PC-3 (cell line): Measurements from ENCODE around the gene CTTN. TPM values are rescaled to one million over a fixed set of nuclear protein-coding genes. Genes with fewer than 3 reads are reported as not detected.

ENCODE experiments used
- ATAC-seq: fragments of 200-7000 bp; cut with Tn5 transposase; 2 replicates; pipeline ENCODE4 v1.9.1; 2020; ENCODE audit warnings: mild to moderate bottlenecking, moderate library complexity
- BruUV-seq: library from RNA; stranded (reverse); fragments of 400-500 nt; replicated peaks from 2 replicates; lab custom pipeline; 2021; lab: Mats Ljungman, UMichigan
- CTCF ChIA-PET: fragments of 300-600 bp; sonication (Branson Sonifier 250); formaldehyde crosslinking; loops from one replicate; lab custom pipeline; 2022; ENCODE audit warnings: antibody characterized with exemption; lab: Charles Lee
- POLR2A ChIA-PET: fragments of 300-600 bp; sonication (Branson Sonifier 250); formaldehyde crosslinking; loops from one replicate; lab custom pipeline; 2022; ENCODE audit warnings: antibody characterized with exemption; ENCODE audit not compliant: unreplicated experiment; lab: Charles Lee
- DNase-seq: peaks from one replicate; pipeline ENCODE4 v3.0.0-alpha.2; 2015
- H2AFZ ChIP-seq: fragments of 300-600 bp; sonication (generic); 2 replicates; pipeline ENCODE4 v1.6.0; 2016; ENCODE audit warnings: antibody characterized with exemption, low read length
- H3F3A ChIP-seq: fragments of 300-600 bp; sonication (generic); one replicate; pipeline ENCODE4 v1.6.0; 2017; ENCODE audit warnings: antibody characterized with exemption, low read length, control low read depth, mild to moderate bottlenecking; ENCODE audit not compliant: unreplicated experiment
- H3K27ac ChIP-seq: fragments of 300-600 bp; sonication (generic); 2 replicates; pipeline ENCODE4 v1.5.1; 2016; ENCODE audit warnings: mild to moderate bottlenecking, low read length
- H3K27me3 ChIP-seq: fragments of 300-600 bp; sonication (generic); 2 replicates; pipeline ENCODE4 v1.6.1; 2016; ENCODE audit warnings: low read length, mixed read lengths
- H3K36me3 ChIP-seq: fragments of 300-600 bp; sonication (generic); 2 replicates; pipeline ENCODE4 v1.6.1; 2016; ENCODE audit warnings: low read depth, mixed run types, low read length, mixed read lengths
- H3K4me1 ChIP-seq: fragments of 300-600 bp; sonication (generic); 2 replicates; pipeline ENCODE4 v1.5.1; 2016; ENCODE audit warnings: low read length; ENCODE audit not compliant: insufficient read depth
- H3K4me2 ChIP-seq: fragments of 300-600 bp; sonication (generic); 2 replicates; pipeline ENCODE4 v1.6.0; 2016; ENCODE audit warnings: low read length
- H3K4me3 ChIP-seq: fragments of 300-600 bp; sonication (generic); 2 replicates; pipeline ENCODE4 v1.5.1; 2016; ENCODE audit warnings: mild to moderate bottlenecking, low read length, mixed read lengths
- H3K79me2 ChIP-seq: fragments of 300-600 bp; sonication (generic); 2 replicates; pipeline ENCODE4 v1.6.1; 2017; ENCODE audit warnings: low read length, mixed read lengths
- H3K9ac ChIP-seq: fragments of 300-600 bp; sonication (generic); 2 replicates; pipeline ENCODE4 v1.6.0; 2016; ENCODE audit warnings: mild to moderate bottlenecking, low read length
- H3K9me2 ChIP-seq: fragments of 300-600 bp; sonication (generic); replicated peaks from 2 replicates; pipeline ENCODE4 v1.6.1; 2016; ENCODE audit warnings: mixed run types, low read length, mixed read lengths
- H3K9me3 ChIP-seq: fragments of 300-600 bp; sonication (generic); 2 replicates; pipeline ENCODE4 v1.6.1; 2016; ENCODE audit warnings: low read length, mixed read lengths
- H4K20me1 ChIP-seq: fragments of 300-600 bp; sonication (generic); 2 replicates; pipeline ENCODE4 v1.6.1; 2016; ENCODE audit warnings: low read length, mixed read lengths
- EZH2 ChIP-seq: fragments of 300-600 bp; sonication (generic); IDR thresholded peaks from one replicate; pipeline ENCODE4 v1.6.1; 2017; ENCODE audit warnings: antibody characterized with exemption, mild to moderate bottlenecking, low read length; ENCODE audit not compliant: unreplicated experiment
- EZH2phosphoT487 ChIP-seq: fragments of 300-600 bp; sonication (generic); IDR thresholded peaks from 2 replicates; pipeline ENCODE4 v1.6.1; 2018; ENCODE audit warnings: mild to moderate bottlenecking, antibody characterized with exemption, low read length, borderline replicate concordance
- intact Hi-C: fragments of 100-400 bp; cut with micrococcal nuclease; formaldehyde crosslinking; loops from 2 replicates; pipeline ENCODE4 v1.9.0; 2023
- total RNA-seq: library from RNA; depleted of rRNA; stranded (reverse); fragments of >200 nt; gene quantifications from 2 replicates; pipeline ENCODE4 v1.2.3, GENCODE V29; 2014
- TF ChIP-seq, protein P1 (sequence below): fragments of 300-600 bp; sonication (generic); conservative IDR thresholded peaks from 2 replicates; pipeline ENCODE4 v1.5.1; 2017; ENCODE audit warnings: antibody characterized with exemption, low read depth, mild to moderate bottlenecking, low read length

The CTTN gene
- total RNA-seq, 1 experiment from 2014 or later: 244 TPM

DNA sequence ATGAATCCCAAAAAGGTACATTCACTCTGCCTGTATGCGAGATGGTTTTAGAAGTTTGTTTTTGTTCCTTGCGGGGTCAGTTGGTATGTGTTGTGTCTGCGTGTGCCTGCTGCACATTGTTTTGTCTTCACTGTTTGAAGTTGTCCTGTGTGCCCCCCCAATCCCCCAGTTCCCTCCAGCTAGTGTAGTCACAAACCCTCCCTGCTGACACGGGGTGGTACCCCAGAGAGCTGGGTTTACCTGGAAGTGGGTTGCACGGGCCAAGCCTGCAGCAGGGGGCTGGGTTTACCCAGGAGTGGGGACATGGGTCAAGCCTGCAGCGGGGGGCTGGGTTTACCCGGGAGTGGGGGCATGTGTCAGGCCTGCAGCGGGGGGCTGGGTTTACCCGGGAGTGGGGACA lies 22.2 kb downstream of the CTTN start:
- no peaks in the 10 kb centered on the region for H3F3A ChIP-seq
- intact Hi-C loops: no loop called here
- no peaks in the 10 kb centered on the region for H3K27me3 ChIP-seq
- H3K4me3 ChIP-seq: no peak overlapping the region
- no peaks in the 10 kb centered on the region for H3K79me2 ChIP-seq
- H3K9me2 ChIP-seq: no peaks in the 10 kb centered on the region
- no peaks in the 10 kb centered on the region for H3K9me3 ChIP-seq
- no peak overlapping the region for H3K9ac ChIP-seq
- POLR2A ChIA-PET: no interaction called here
- peaks cover 81% of the 10 kb centered on the region for H3K36me3 ChIP-seq
- no peak overlapping the region for H3K4me2 ChIP-seq
- BruUV-seq: no TSS peak
- peaks cover 10% of the 10 kb centered on the region; the same call in 1 of the 2 replicates for H4K20me1 ChIP-seq
- H2AFZ ChIP-seq: no peak overlapping the region
- no peak for TF ChIP-seq EZH2phosphoT487
- TF ChIP-seq, protein P1, sequence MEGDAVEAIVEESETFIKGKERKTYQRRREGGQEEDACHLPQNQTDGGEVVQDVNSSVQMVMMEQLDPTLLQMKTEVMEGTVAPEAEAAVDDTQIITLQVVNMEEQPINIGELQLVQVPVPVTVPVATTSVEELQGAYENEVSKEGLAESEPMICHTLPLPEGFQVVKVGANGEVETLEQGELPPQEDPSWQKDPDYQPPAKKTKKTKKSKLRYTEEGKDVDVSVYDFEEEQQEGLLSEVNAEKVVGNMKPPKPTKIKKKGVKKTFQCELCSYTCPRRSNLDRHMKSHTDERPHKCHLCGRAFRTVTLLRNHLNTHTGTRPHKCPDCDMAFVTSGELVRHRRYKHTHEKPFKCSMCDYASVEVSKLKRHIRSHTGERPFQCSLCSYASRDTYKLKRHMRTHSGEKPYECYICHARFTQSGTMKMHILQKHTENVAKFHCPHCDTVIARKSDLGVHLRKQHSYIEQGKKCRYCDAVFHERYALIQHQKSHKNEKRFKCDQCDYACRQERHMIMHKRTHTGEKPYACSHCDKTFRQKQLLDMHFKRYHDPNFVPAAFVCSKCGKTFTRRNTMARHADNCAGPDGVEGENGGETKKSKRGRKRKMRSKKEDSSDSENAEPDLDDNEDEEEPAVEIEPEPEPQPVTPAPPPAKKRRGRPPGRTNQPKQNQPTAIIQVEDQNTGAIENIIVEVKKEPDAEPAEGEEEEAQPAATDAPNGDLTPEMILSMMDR: no peak
- no peak for TF ChIP-seq EZH2
- peaks cover 4% of the 10 kb centered on the region; the same call in 1 of the 2 replicates for H3K4me1 ChIP-seq
- ATAC-seq: no peak
- CTCF ChIA-PET: no interaction called here
- no peak for DNase-seq
- no peak overlapping the region for H3K27ac ChIP-seq

DNA sequence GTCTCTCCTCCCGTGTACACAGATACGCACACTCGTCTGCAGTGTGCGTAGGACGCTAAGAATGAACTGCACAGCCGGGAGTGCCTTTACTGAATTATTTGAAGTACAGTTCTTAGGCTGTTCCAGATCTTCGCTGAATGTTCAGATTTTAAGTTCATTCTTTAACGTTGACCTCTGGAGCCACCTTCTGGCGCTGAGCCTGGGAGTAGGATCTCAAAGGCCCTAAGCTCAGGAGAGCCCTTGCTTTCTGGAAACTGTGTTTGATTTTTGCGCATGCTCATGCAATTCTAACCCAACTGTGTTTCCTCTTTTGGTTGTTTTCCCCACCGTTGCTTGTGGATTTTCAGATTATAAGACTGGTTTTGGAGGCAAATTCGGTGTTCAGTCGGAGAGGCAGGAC lies 22.8 kb downstream of the CTTN start:
- ATAC-seq (no peak), DNase-seq (no peak)
- Histone ChIP-seq H3K79me2 (no peaks in the 10 kb centered on the region), H3K27me3 (no peaks in the 10 kb centered on the region), H3K4me1 (peaks cover 4% of the 10 kb centered on the region; the same call in 1 of the 2 replicates), H2AFZ (no peak overlapping the region), H3F3A (no peaks in the 10 kb centered on the region), H3K9me3 (no peaks in the 10 kb centered on the region), H4K20me1 (peaks cover 10% of the 10 kb centered on the region; the same call in 1 of the 2 replicates), H3K27ac (no peak overlapping the region), H3K9me2 (no peaks in the 10 kb centered on the region), H3K4me2 (no peak overlapping the region), H3K9ac (no peak overlapping the region), H3K36me3 (peaks cover 79% of the 10 kb centered on the region), H3K4me3 (no peak overlapping the region)
- no peak for TF ChIP-seq EZH2
- no peak for TF ChIP-seq EZH2phosphoT487
- TF ChIP-seq, protein P1: no peak
- intact Hi-C loops: no loop called here
- ChIA-PET CTCF (no interaction called here), POLR2A (no interaction called here)
- no TSS peak for BruUV-seq

DNA sequence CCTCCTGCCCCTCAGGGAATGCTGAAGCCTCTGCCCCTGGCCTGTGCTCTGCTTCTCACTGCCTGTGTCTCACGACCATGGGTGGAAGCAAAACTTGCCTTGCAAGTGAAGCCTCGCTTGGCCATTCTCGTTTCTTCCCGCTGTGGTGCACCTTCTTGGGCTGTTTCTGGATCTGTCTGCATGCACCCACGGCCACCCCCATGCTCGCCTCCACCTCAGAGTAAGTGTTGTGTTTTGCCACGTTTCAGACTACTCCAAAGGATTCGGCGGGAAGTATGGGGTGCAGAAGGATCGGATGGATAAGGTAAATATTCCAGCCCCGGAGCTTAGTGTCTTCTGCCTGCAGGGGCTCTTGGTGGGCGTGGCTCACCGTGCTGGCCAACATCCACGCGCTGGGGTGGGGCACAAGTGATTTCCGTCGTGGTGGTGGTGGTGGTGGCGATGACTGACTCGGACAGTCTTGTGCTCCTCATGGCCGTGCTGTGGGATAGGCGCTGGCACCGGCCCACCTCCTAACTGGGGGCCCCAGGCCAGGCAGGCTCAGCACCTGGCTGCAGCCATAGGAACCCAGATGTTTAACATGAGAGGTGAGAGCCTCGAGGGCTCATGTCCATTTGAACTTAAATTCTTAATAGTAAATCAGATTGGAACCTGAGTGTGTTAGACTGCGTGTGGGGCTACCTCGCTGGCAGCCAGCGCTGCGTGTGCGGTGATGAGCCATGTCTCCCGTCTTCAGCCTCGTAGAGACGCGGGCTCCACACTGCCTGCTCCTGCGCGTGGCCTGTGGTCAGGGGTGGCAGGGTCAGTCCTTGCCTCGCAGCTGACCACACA lies 24.6 kb downstream of the CTTN start:
- no peaks in the 10 kb centered on the region for H3K9me3 ChIP-seq
- no peak overlapping the region for H3K27ac ChIP-seq
- peaks cover 4% of the 10 kb centered on the region; the same call in 1 of the 2 replicates for H3K4me1 ChIP-seq
- no peak overlapping the region for H2AFZ ChIP-seq
- ATAC-seq: no peak
- no TSS peak for BruUV-seq
- no peaks in the 10 kb centered on the region for H3K27me3 ChIP-seq
- POLR2A ChIA-PET: no interaction called here
- TF ChIP-seq, protein P1: no peak
- TF ChIP-seq EZH2phosphoT487 (no peak), EZH2 (no peak)
- no peaks in the 10 kb centered on the region for H3K9me2 ChIP-seq
- H3K4me2 ChIP-seq: no peak overlapping the region
- DNase-seq: no peak
- H4K20me1 ChIP-seq: peaks cover 10% of the 10 kb centered on the region; the same call in 1 of the 2 replicates
- no peaks in the 10 kb centered on the region for H3F3A ChIP-seq
- no peak overlapping the region for H3K9ac ChIP-seq
- no peaks in the 10 kb centered on the region for H3K79me2 ChIP-seq
- CTCF ChIA-PET: no interaction called here
- intact Hi-C loops: no loop called here
- peaks cover 72% of the 10 kb centered on the region for H3K36me3 ChIP-seq
- no peak overlapping the region for H3K4me3 ChIP-seq
